K562 (cell line): ENCODE data around the gene PATL2. TPM values are rescaled to one million over a fixed set of nuclear protein-coding genes. Genes with fewer than 3 reads are reported as not detected.

Experiments used
- ATF1 ChIP-seq, 2 experiments: fragments of 450-650 bp in 1 of 2; IDR thresholded peaks; 2 replicates each; pipeline ENCODE4 v1.6.1; 2016; ENCODE audit warnings: missing compliant biosample characterization in 1 of 2, missing genetic modification characterization in 1 of 2
- BACH1 ChIP-seq: fragments of 200-800 bp; sonication (Bioruptor generic); IDR thresholded peaks from 2 replicates; pipeline ENCODE4 v1.6.1; 2016; ENCODE audit warnings: missing genetic modification characterization, missing compliant biosample characterization
- CREB3L1 ChIP-seq: fragments of 450-650 bp; IDR thresholded peaks from 2 replicates; pipeline ENCODE4 v1.6.1; 2014; ENCODE audit warnings: low read depth, mild to moderate bottlenecking, moderate library complexity, borderline replicate concordance
- ELF1 ChIP-seq: fragments of 200-800 bp; sonication (Bioruptor generic); IDR thresholded peaks from 2 replicates; pipeline ENCODE4 v1.6.1; 2016; ENCODE audit warnings: missing genetic modification characterization, missing compliant biosample characterization
- FOXA3 ChIP-seq, 2 experiments: fragments of 450-650 bp in 1 of 2; sonication (generic) in 1 of 2; formaldehyde crosslinking; IDR thresholded peaks in 1 of 2; conservative IDR thresholded peaks in 1 of 2; 2 replicates each; pipeline versions ENCODE4 v1.4.0 to v1.8.0; 2020 to 2022; ENCODE audit warnings: mild to moderate bottlenecking in 2 of 2, missing genetic modification reagents in 1 of 2
- GTF2E2 ChIP-seq: fragments of 200-800 bp; sonication (Bioruptor generic); IDR thresholded peaks from 2 replicates; pipeline ENCODE4 v1.6.1; 2016; ENCODE audit warnings: missing genetic modification characterization, missing compliant biosample characterization
- HDAC1 ChIP-seq, 2 experiments: fragments of 450-650 bp; IDR thresholded peaks; 2 replicates each; pipeline ENCODE4 v1.6.1; 2016 to 2017; ENCODE audit warnings: inconsistent platforms in 1 of 2, mild to moderate bottlenecking in 1 of 2, moderate library complexity in 1 of 2
- KLF6 ChIP-seq: fragments of 250-450 bp; sonication (Bioruptor Pico); IDR thresholded peaks from 2 replicates; pipeline ENCODE4 v1.4.0; 2020; ENCODE audit warnings: mild to moderate bottlenecking, moderate library complexity, borderline replicate concordance
- MEIS2 ChIP-seq: fragments of 450-650 bp; IDR thresholded peaks from 2 replicates; pipeline ENCODE4 v1.6.1; 2014; ENCODE audit warnings: mild to moderate bottlenecking; ENCODE audit not compliant: partially characterized antibody
- NFRKB ChIP-seq: fragments of 450-650 bp; IDR thresholded peaks from 2 replicates; pipeline ENCODE4 v1.6.1; 2016; ENCODE audit warnings: low read depth
- RAD21 ChIP-seq, 2 experiments: fragments of 250-450 bp in 1 of 2; fragments of 450-650 bp in 1 of 2; sonication (Bioruptor Pico) in 1 of 2; formaldehyde crosslinking in 1 of 2; IDR thresholded peaks in 1 of 2; conservative IDR thresholded peaks in 1 of 2; 2 replicates each; pipeline versions ENCODE4 v1.4.0 to v1.8.0; 2020 to 2022; ENCODE audit warnings: mild to moderate bottlenecking in 2 of 2, moderate library complexity in 1 of 2
- RNF2 ChIP-seq: sonication (generic); IDR thresholded peaks from 2 replicates; pipeline ENCODE4 v1.6.1; 2016
- TEAD4 ChIP-seq, 2 experiments: sonication (generic) in 1 of 2; formaldehyde crosslinking in 1 of 2; IDR thresholded peaks; 2 replicates each; pipeline versions ENCODE4 v1.6.1 to v1.8.0; 2012 to 2022; ENCODE audit warnings: borderline replicate concordance in 1 of 2, inconsistent platforms in 1 of 2, low read length in 1 of 2, mild to moderate bottlenecking in 1 of 2, missing genetic modification reagents in 1 of 2
- YY1 ChIP-seq, 3 experiments: IDR thresholded peaks; 2 replicates each; pipeline ENCODE4 v1.6.1; 2011; ENCODE audit warnings: low read length in 2 of 3, mild to moderate bottlenecking in 2 of 3, moderate library complexity in 2 of 3, borderline replicate concordance in 1 of 3, control low read depth in 1 of 3, low read depth in 1 of 3; ENCODE audit not compliant: insufficient read depth in 3 of 3, insufficient replicate concordance in 2 of 3, control insufficient read depth in 1 of 3, insufficient read length in 1 of 3; ENCODE audit errors: extremely low read depth in 1 of 3
- ZNF592 ChIP-seq: fragments of 450-650 bp; IDR thresholded peaks from 2 replicates; pipeline ENCODE4 v1.6.1; 2017; ENCODE audit warnings: antibody characterized with exemption, mild to moderate bottlenecking
- ZNF740 ChIP-seq, 3 experiments: fragments of 200-800 bp in 1 of 3; sonication (Bioruptor generic) in 1 of 3; sonication (generic) in 1 of 3; formaldehyde crosslinking in 1 of 3; IDR thresholded peaks; 2 replicates each; pipeline versions ENCODE4 v1.6.1 to v1.8.0; 2016 to 2022; ENCODE audit warnings: mild to moderate bottlenecking in 2 of 3, missing compliant biosample characterization in 2 of 3, missing genetic modification characterization in 2 of 3, missing genetic modification reagents in 1 of 3
- ZNF766 ChIP-seq: fragments of 200-800 bp; sonication (Bioruptor generic); conservative IDR thresholded peaks from 2 replicates; pipeline ENCODE4 v1.6.1; 2016; ENCODE audit warnings: missing genetic modification characterization, missing compliant biosample characterization
- polyA plus RNA-seq, 8 experiments: library from polyadenylated mRNA; depleted of rRNA in 4 of 8; stranded (reverse) in 5 of 8; unstranded in 3 of 8; fragments of >200 nt; fragmentation: Nextera tagmentation in 2 of 8; fragmentation: Illumina TruSeq in 1 of 8; extraction: Ambion mirVana in 2 of 8; extraction: Trizol in 1 of 8; gene quantifications; 2 replicates each; pipeline versions ENCODE4 v1.2.1 to v1.2.3, GENCODE V29; 2011 to 2014; ENCODE audit warnings: inconsistent platforms in 1 of 8, missing spikeins in 1 of 8
- total RNA-seq, 7 experiments: library from RNA; depleted of rRNA in 6 of 7; stranded (reverse); fragments of >200 nt in 6 of 7; fragmentation: Illumina TruSeq in 2 of 7; extraction: Trizol in 2 of 7; gene quantifications; 2 replicates each; pipeline versions ENCODE4 v1.2.1 to v1.2.3, GENCODE V29; 2011 to 2021; ENCODE audit warnings: low replicate concordance in 1 of 7

The PATL2 gene
- total and polyA plus RNA-seq, 9 of the 15 experiments (the other 6 are each of a cell fraction or from before 2014, with no cell fraction given): 0.42 to 1.1 (median 0.86) TPM

DNA sequence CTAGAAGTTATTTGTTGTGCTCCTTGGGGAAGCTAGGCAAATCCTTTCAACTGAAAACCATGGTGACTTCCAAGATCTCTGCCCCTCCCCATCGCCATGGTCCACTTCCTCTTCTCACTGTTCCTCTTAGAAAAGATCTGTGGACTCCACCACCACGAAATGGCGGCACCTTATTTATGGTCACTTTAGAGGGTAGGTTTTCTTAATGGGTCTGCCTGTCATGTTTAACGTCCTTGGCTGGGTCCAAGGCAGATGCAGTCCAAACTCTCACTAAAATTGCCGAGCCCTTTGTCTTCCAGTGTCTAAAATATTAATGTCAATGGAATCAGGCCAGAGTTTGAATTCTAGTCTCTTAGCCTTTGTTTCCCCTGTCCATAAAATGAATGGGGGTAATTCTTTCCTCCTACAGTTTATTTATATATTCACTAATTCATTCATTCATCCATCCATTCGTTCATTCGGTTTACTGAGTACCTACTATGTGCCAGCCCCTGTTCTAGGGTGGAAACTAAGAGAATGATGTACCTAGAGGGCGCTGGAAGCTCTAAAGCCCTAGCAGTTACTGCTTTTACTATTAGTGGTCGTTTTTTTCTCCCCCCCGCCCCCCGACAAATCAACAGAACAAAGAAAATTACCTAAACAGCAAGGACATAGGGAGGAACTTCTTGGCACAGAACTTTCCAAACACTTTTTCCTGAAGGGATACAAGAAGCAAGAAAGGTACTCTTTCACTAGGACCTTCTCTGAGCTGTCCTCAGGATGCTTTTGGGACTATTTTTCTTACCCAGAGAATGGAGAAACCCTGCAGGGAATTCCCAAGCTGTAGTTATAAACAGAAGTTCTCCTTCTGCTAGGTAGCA lies 657 bp downstream of the PATL2 start (continued):
- TF ChIP-seq CREB3L1 (no peak), MEIS2 (peak; percentile 51), RNF2 (no peak), ELF1 (tag) (0 out of 2 replicates have a peak, but pooled peaks have one; percentile 14), NFRKB (peak; percentile 78), ATF1 (CRISPR knock-in tag; IDR thresholded peaks at IDR 0.05) (no peak), ATF1 (tag; IDR thresholded peaks at IDR 0.05) (no peak), BACH1 (tag) (peak; percentile 60), YY1 (IDR thresholded peaks at IDR 0.05; ENCODE audit: borderline replicate concordance in 1 of 3, control insufficient read depth in 1 of 3, extremely low read depth in 1 of 3, insufficient read depth in 3 of 3, insufficient read length in 1 of 3, insufficient replicate concordance in 2 of 3, low read depth in 1 of 3, low read length in 2 of 3) (peak in 2 of 3 experiments; percentile 55 to 88), KLF6 (CRISPR knock-in tag) (peak; percentile 41; the same call in 1 of the 2 replicates), ZNF766 (CRISPR knock-in tag) (0 out of 2 replicates have a peak, but pooled peaks have one; percentile 34), GTF2E2 (no peak), FOXA3 (CRISPR knock-in tag; conservative IDR thresholded peaks at IDR 0.05 in 1 of 2, IDR thresholded peaks at IDR 0.05 in 1 of 2) (0 out of 4 replicates have a peak, but pooled peaks of 1 of the 2 experiments have one; percentile 9), ZNF740 (CRISPR knock-in tag; IDR thresholded peaks at IDR 0.05) (0 out of 2 replicates have a peak, but pooled peaks have one; percentile 33), ZNF740 (tag; IDR thresholded peaks at IDR 0.05) (0 out of 4 replicates have a peak, but pooled peaks of 1 of the 2 experiments have one; percentile 2), RAD21 (CRISPR knock-in tag; conservative IDR thresholded peaks at IDR 0.05 in 1 of 2, IDR thresholded peaks at IDR 0.05 in 1 of 2) (peak in 1 of 2 experiments; percentile 24; a peak in 2 of 4 replicates), HDAC1 (IDR thresholded peaks at IDR 0.05) (peak in 1 of 2 experiments; percentile 57; a peak in 1 of 4 replicates), TEAD4 (IDR thresholded peaks at IDR 0.05; ENCODE audit: low read length) (peak; percentile 54; the same call in 1 of the 2 replicates), TEAD4 (CRISPR knock-in tag; IDR thresholded peaks at IDR 0.05; ENCODE audit: borderline replicate concordance) (no peak), ZNF592 (peak; percentile 41; the same call in 1 of the 2 replicates)
